Stimulated activated naive CD8-positive, alpha-beta T cell treated with anti-CD3 and anti-CD28 coated beads, Interleukin-15, Interleukin-2, amounts not matched to agents 100 ng/mL and 50 ng/mL, for 24 hours (primary cell): ENCODE measurements around the gene OR6B3.

Source experiments
- H3K27ac Mint-ChIP-seq: one replicate; pipeline ENCODE4 v1.8.0; 2021; ENCODE audit warnings: mild to moderate bottlenecking, mixed read lengths
- H3K27me3 Mint-ChIP-seq: one replicate; pipeline ENCODE4 v1.8.0; 2021; ENCODE audit warnings: mixed read lengths
- H3K36me3 Mint-ChIP-seq: one replicate; pipeline ENCODE4 v1.8.0; 2021; ENCODE audit warnings: low read depth, mixed read lengths
- H3K4me1 Mint-ChIP-seq: one replicate; pipeline ENCODE4 v1.8.0; 2021; ENCODE audit warnings: low read depth, mixed read lengths
- H3K4me3 Mint-ChIP-seq: one replicate; pipeline ENCODE4 v1.8.0; 2021; ENCODE audit warnings: mild to moderate bottlenecking, mixed read lengths
- H3K9me3 Mint-ChIP-seq: one replicate; pipeline ENCODE4 v1.8.0; 2021; ENCODE audit warnings: mixed read lengths

Gene OR6B3

GRCh38 chr2:240053173-240054155 lies at the start of gene OR6B3:
OR6B3 (minus strand) TSS chr2:240053521.
- H3K4me1 Mint-ChIP-seq, result no peaks in the 10 kb centered on the region
- no peaks in the 10 kb centered on the region for H3K9me3 Mint-ChIP-seq
- peaks cover 55% of the 10 kb centered on the region for H3K27me3 Mint-ChIP-seq

GRCh38 chr2:240098349-240098748 lies 45.0 kb upstream of the OR6B3 start:
- peaks cover 14% of the 10 kb centered on the region for H3K9me3 Mint-ChIP-seq

More at GRCh38 chr2:240053173-240054155, at the start of gene OR6B3:
- Mint-ChIP-seq H3K4me3 (no peak within 1 kb of the TSS), H3K36me3 (no peaks in the 10 kb centered on the region), H3K27ac (no peak within 1 kb of the TSS)

GRCh38 chr2:240095556-240096523 lies 42.5 kb upstream of the OR6B3 start:
- Mint-ChIP-seq H3K9me3 (peaks cover 14% of the 10 kb centered on the region), H3K36me3 (peaks cover 4% of the 10 kb centered on the region), H3K4me3 (no peak overlapping the region), H3K27ac (no peak overlapping the region), H3K4me1 (no peaks in the 10 kb centered on the region), H3K27me3 (peaks cover 77% of the 10 kb centered on the region)

More at GRCh38 chr2:240098349-240098748, 45.0 kb upstream of the OR6B3 start:
- no peak overlapping the region for H3K4me3 Mint-ChIP-seq
- no peaks in the 10 kb centered on the region for H3K4me1 Mint-ChIP-seq
- H3K36me3 Mint-ChIP-seq, result peaks cover 4% of the 10 kb centered on the region
- H3K27ac Mint-ChIP-seq, result no peak overlapping the region
- H3K27me3 Mint-ChIP-seq, result peaks cover 68% of the 10 kb centered on the region

- Mint-ChIP-seq H3K36me3 (no peaks in the 10 kb centered on the region), H3K27ac (no peak overlapping the region), H3K27me3 (peaks cover 55% of the 10 kb centered on the region), H3K9me3 (peaks cover 23% of the 10 kb centered on the region), H3K4me3 (no peak overlapping the region), H3K4me1 (no peaks in the 10 kb centered on the region)
These were observed 36.0 kb upstream of the OR6B3 start for GRCh38 chr2:240089306-240089705.

GRCh38 chr2:240086563-240086962 lies 33.2 kb upstream of the OR6B3 start:
- H3K9me3 Mint-ChIP-seq, result peaks cover 23% of the 10 kb centered on the region
- H3K4me3 Mint-ChIP-seq, result no peak overlapping the region
- no peaks in the 10 kb centered on the region for H3K36me3 Mint-ChIP-seq
- H3K4me1 Mint-ChIP-seq, result no peaks in the 10 kb centered on the region
- peaks cover 49% of the 10 kb centered on the region for H3K27me3 Mint-ChIP-seq
- H3K27ac Mint-ChIP-seq, result no peak overlapping the region

- peaks cover 7% of the 10 kb centered on the region for H3K36me3 Mint-ChIP-seq
- H3K9me3 Mint-ChIP-seq, result peaks cover 24% of the 10 kb centered on the region
- H3K4me3 Mint-ChIP-seq, result no peak overlapping the region
- H3K27me3 Mint-ChIP-seq, result peaks cover 44% of the 10 kb centered on the region
- no peaks in the 10 kb centered on the region for H3K4me1 Mint-ChIP-seq
- H3K27ac Mint-ChIP-seq, result no peak overlapping the region
These were observed 25.3 kb upstream of the OR6B3 start for GRCh38 chr2:240078631-240079030.

- peaks cover 42% of the 10 kb centered on the region for H3K27me3 Mint-ChIP-seq
- H3K27ac Mint-ChIP-seq, result no peak overlapping the region
- peaks cover 24% of the 10 kb centered on the region for H3K9me3 Mint-ChIP-seq
- peaks cover 7% of the 10 kb centered on the region for H3K36me3 Mint-ChIP-seq
- no peak overlapping the region for H3K4me3 Mint-ChIP-seq
- no peaks in the 10 kb centered on the region for H3K4me1 Mint-ChIP-seq
These were observed 24.1 kb upstream of the OR6B3 start for GRCh38 chr2:240077442-240077841.

GRCh38 chr2:240074545-240074944 lies 21.2 kb upstream of the OR6B3 start:
- Mint-ChIP-seq H3K27me3 (peaks cover 47% of the 10 kb centered on the region), H3K4me1 (no peaks in the 10 kb centered on the region), H3K4me3 (no peak overlapping the region), H3K36me3 (peaks cover 7% of the 10 kb centered on the region), H3K27ac (no peak overlapping the region), H3K9me3 (peaks cover 26% of the 10 kb centered on the region)

GRCh38 chr2:240070907-240071306 lies 17.6 kb upstream of the OR6B3 start:
- Mint-ChIP-seq H3K27me3 (peaks cover 36% of the 10 kb centered on the region), H3K9me3 (peaks cover 8% of the 10 kb centered on the region), H3K27ac (no peak overlapping the region), H3K36me3 (no peaks in the 10 kb centered on the region), H3K4me3 (no peak overlapping the region), H3K4me1 (no peaks in the 10 kb centered on the region)

GRCh38 chr2:240069829-240070228 lies 16.5 kb upstream of the OR6B3 start:
- H3K4me3 Mint-ChIP-seq, result no peak overlapping the region
- H3K4me1 Mint-ChIP-seq, result no peaks in the 10 kb centered on the region
- H3K27me3 Mint-ChIP-seq, result peaks cover 38% of the 10 kb centered on the region
- peaks cover 5% of the 10 kb centered on the region for H3K9me3 Mint-ChIP-seq
- H3K27ac Mint-ChIP-seq, result no peak overlapping the region
- H3K36me3 Mint-ChIP-seq, result no peaks in the 10 kb centered on the region

- no peaks in the 10 kb centered on the region for H3K36me3 Mint-ChIP-seq
- no peak overlapping the region for H3K27ac Mint-ChIP-seq
- H3K4me1 Mint-ChIP-seq, result no peaks in the 10 kb centered on the region
- H3K4me3 Mint-ChIP-seq, result no peak overlapping the region
- peaks cover 43% of the 10 kb centered on the region for H3K27me3 Mint-ChIP-seq
- peaks cover 5% of the 10 kb centered on the region for H3K9me3 Mint-ChIP-seq
These were observed 14.9 kb upstream of the OR6B3 start for GRCh38 chr2:240068193-240068592.

GRCh38 chr2:240066489-240066888 lies 13.2 kb upstream of the OR6B3 start:
- no peak overlapping the region for H3K4me3 Mint-ChIP-seq
- H3K9me3 Mint-ChIP-seq, result peaks cover 5% of the 10 kb centered on the region
- H3K27me3 Mint-ChIP-seq, result peaks cover 28% of the 10 kb centered on the region
- H3K4me1 Mint-ChIP-seq, result no peaks in the 10 kb centered on the region
- H3K36me3 Mint-ChIP-seq, result no peaks in the 10 kb centered on the region
- H3K27ac Mint-ChIP-seq, result no peak overlapping the region

- no peak overlapping the region for H3K27ac Mint-ChIP-seq
- peaks cover 5% of the 10 kb centered on the region for H3K9me3 Mint-ChIP-seq
- no peaks in the 10 kb centered on the region for H3K4me1 Mint-ChIP-seq
- H3K36me3 Mint-ChIP-seq, result no peaks in the 10 kb centered on the region
- peaks cover 24% of the 10 kb centered on the region for H3K27me3 Mint-ChIP-seq
- no peak overlapping the region for H3K4me3 Mint-ChIP-seq
These were observed 11.6 kb upstream of the OR6B3 start for GRCh38 chr2:240064898-240065297.

- Mint-ChIP-seq H3K27ac (no peak overlapping the region), H3K4me1 (no peaks in the 10 kb centered on the region), H3K4me3 (no peak overlapping the region), H3K36me3 (no peaks in the 10 kb centered on the region), H3K9me3 (no peaks in the 10 kb centered on the region), H3K27me3 (peaks cover 17% of the 10 kb centered on the region)
These were observed 7.8 kb upstream of the OR6B3 start for GRCh38 chr2:240060977-240061591.
